Measurements from ENCODE around the gene C11orf98. TPM values are rescaled to one million over a fixed set of nuclear protein-coding genes. Genes with fewer than 3 reads are reported as not detected.

The C11orf98 gene
- total RNA-seq, 1 experiment from 2014 or later: 115 TPM

DNA sequence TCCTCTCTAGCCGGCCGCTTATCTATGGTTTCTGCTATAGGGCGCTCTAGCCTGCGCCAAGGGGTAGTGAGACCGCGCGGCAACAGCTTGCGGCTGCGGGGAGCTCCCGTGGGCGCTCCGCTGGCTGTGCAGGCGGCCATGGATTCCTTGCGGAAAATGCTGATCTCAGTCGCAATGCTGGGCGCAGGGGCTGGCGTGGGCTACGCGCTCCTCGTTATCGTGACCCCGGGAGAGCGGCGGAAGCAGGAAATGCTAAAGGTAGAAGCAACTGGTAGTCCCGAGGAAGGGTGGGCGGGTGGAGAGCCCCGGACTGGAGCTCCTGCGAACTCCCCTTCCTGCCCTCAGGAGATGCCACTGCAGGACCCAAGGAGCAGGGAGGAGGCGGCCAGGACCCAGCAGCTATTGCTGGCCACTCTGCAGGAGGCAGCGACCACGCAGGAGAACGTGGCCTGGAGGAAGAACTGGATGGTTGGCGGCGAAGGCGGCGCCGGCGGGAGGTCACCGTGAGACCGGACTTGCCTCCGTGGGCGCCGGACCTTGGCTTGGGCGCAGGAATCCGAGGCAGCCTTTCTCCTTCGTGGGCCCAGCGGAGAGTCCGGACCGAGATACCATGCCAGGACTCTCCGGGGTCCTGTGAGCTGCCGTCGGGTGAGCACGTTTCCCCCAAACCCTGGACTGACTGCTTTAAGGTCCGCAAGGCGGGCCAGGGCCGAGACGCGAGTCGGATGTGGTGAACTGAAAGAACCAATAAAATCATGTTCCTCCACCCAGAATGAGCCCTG, 6.8 kb upstream of the C11orf98 start, which contains the start of the genes LBHD1 and UQCC3:
LBHD1 (minus strand) TSS at position 660 of the 782 bp plus-strand sequence. CDS start 2,236 bp downstream, outside the sequence.
UQCC3 (plus strand) TSS at position 66 of the 782 bp plus-strand sequence; CDS start at position 139, 73 bp downstream.
- Histone ChIP-seq H3K36me3 (ENCODE audit: control insufficient read depth, insufficient read depth, low read length) (peaks cover 1% of the 10 kb centered on the region), H3K4me3 (ENCODE audit: low read depth, low read length) (peak within 1 kb of the TSS; percentile 90), H3K27me3 (replicated peaks; ENCODE audit: control insufficient read depth, insufficient read depth, low read length) (no peaks in the 10 kb centered on the region), H3K4me1 (peaks cover 27% of the 10 kb centered on the region), H3K9me3 (no peaks in the 10 kb centered on the region)
- Mint-ChIP-seq H3K27me3 (ENCODE audit: insufficient read depth, unreplicated experiment) (no peaks in the 10 kb centered on the region), H3K27ac (ENCODE audit: unreplicated experiment) (peak within 1 kb of the TSS; percentile 99), H3K4me3 (ENCODE audit: unreplicated experiment) (peak within 1 kb of the TSS; percentile 98), H3K36me3 (ENCODE audit: insufficient read depth, unreplicated experiment) (peaks cover 77% of the 10 kb centered on the region), H3K9me3 (ENCODE audit: unreplicated experiment) (no peaks in the 10 kb centered on the region), H3K4me1 (ENCODE audit: low read depth, unreplicated experiment) (peaks cover 15% of the 10 kb centered on the region)
- intact Hi-C loops (cut with micrococcal nuclease; ENCODE audit: unreplicated experiment): loop anchor here (1.0 to 10.0 kb wide), 2 partner anchors 8 to 277 kb away; partner anchors contain the start of gene UBXN1
- BruUV-seq (replicated peaks): TSS peak; percentile 37
- peak; percentile 87 to 91 for DNase-seq
- ChIA-PET CTCF (interaction anchor here (0.6 to 1.3 kb wide), 9 partner anchors 16 to 346 kb away, joined by 3 to 10 read pairs (median 3); partner anchors contain the start of genes B3GAT3, LRRN4CL and TUT1), POLR2A (interaction anchor here (0.6 to 2.3 kb wide), 23 partner anchors 9 to 261 kb away, joined by 3 to 23 read pairs (median 6); partner anchors contain the start of genes B3GAT3, EEF1G, GANAB and HNRNPUL2)
- no peak for TF ChIP-seq CTCF (IDR thresholded peaks at IDR 0.05; ENCODE audit: insufficient read depth in 1 of 2, low read depth in 1 of 2, low read length in 1 of 2, severe bottlenecking in 1 of 2, unreplicated experiment in 1 of 2)

DNA sequence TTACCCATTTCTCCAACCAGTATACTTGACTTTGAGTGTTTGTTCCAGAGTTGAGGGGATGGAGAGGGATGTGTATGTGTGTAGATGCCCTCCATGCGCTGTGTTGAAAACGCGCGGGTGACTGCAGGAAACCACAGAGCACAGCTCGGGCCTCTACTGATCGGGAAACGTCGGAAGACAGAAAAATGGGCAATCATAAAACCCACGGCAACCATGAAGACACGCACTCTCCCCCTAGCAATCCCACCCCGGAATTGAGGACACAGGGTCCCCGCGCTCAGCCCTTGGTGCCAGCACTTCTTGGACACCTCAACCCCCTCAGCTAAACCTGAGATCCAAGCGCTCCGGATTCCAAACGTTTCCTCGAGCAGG, 6.2 kb upstream of the C11orf98 start:
- no peaks in the 10 kb centered on the region for H3K9me3 Mint-ChIP-seq (ENCODE audit: unreplicated experiment)
- H3K36me3 Mint-ChIP-seq (ENCODE audit: insufficient read depth, unreplicated experiment): peaks cover 80% of the 10 kb centered on the region
- ChIA-PET POLR2A (interaction anchor here (0.6 to 2.3 kb wide), 17 partner anchors 10 to 179 kb away, joined by 3 to 23 read pairs (median 6); partner anchors contain the start of genes B3GAT3, EEF1G, GANAB and HNRNPUL2), CTCF (interaction anchor here (0.6 to 1.3 kb wide), 8 partner anchors 16 to 346 kb away, joined by 3 to 10 read pairs (median 4); partner anchors contain the start of genes B3GAT3, LRRN4CL and TUT1)
- Histone ChIP-seq H3K27me3 (replicated peaks; ENCODE audit: control insufficient read depth, insufficient read depth, low read length) (no peaks in the 10 kb centered on the region), H3K4me1 (peaks cover 32% of the 10 kb centered on the region), H3K36me3 (ENCODE audit: control insufficient read depth, insufficient read depth, low read length) (peaks cover 7% of the 10 kb centered on the region), H3K4me3 (ENCODE audit: low read depth, low read length) (peak overlapping the region; percentile 90), H3K9me3 (no peaks in the 10 kb centered on the region)
- DNase-seq: no peak
- H3K27ac Mint-ChIP-seq (ENCODE audit: unreplicated experiment): peak overlapping the region; percentile 99
- H3K27me3 Mint-ChIP-seq (ENCODE audit: insufficient read depth, unreplicated experiment): no peaks in the 10 kb centered on the region
- peaks cover 14% of the 10 kb centered on the region for H3K4me1 Mint-ChIP-seq (ENCODE audit: low read depth, unreplicated experiment)
- TF ChIP-seq CTCF (IDR thresholded peaks at IDR 0.05; ENCODE audit: insufficient read depth in 1 of 2, low read depth in 1 of 2, low read length in 1 of 2, severe bottlenecking in 1 of 2, unreplicated experiment in 1 of 2): no peak
- no TSS peak for BruUV-seq (replicated peaks)
- peak overlapping the region; percentile 98 for H3K4me3 Mint-ChIP-seq (ENCODE audit: unreplicated experiment)
- intact Hi-C loops (cut with micrococcal nuclease; ENCODE audit: unreplicated experiment): loop anchor here (1.0 to 10.0 kb wide), 2 partner anchors 8 to 276 kb away; partner anchors contain the start of gene UBXN1

DNA sequence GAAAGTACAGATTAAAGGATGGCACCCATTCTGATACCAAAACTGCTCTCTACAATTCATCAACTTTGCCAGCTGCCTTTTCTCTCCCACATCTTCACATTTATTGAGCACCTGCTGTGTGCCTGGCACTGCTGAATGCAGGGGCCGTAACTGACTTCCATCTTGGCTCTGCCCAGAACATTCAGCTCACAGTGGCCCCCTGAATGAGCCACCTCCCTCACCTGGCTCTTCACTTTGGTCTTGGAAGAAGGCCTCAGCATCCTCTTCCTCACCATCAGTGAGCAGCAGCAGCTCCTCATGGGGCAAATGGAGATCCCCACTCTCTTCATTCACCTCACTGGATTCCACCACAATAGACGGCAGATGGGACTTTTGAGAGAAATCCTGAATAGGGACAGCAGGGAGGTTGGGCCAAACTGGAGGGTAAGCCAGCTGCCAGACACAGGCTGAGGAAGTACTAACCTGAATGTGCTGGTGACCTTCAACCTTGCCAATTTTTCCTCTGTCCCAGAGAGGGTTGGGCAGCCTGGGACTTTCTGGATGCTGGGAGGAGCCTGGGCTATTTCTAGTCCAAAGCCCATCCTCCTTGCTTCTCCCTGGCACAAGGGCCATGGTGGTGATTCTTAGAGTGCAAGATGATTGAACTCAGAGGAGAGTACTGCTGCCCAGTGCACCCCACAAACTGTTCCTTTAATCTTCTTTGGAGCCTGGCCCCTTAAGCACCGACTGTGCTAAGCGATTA, 4.6 kb upstream of the C11orf98 start:
- Mint-ChIP-seq H3K27ac (ENCODE audit: unreplicated experiment) (peak overlapping the region; percentile 5), H3K4me3 (ENCODE audit: unreplicated experiment) (no peak overlapping the region), H3K9me3 (ENCODE audit: unreplicated experiment) (no peaks in the 10 kb centered on the region), H3K27me3 (ENCODE audit: insufficient read depth, unreplicated experiment) (no peaks in the 10 kb centered on the region), H3K4me1 (ENCODE audit: low read depth, unreplicated experiment) (peaks cover 14% of the 10 kb centered on the region), H3K36me3 (ENCODE audit: insufficient read depth, unreplicated experiment) (peaks cover 84% of the 10 kb centered on the region)
- DNase-seq: no peak
- TF ChIP-seq CTCF (IDR thresholded peaks at IDR 0.05; ENCODE audit: insufficient read depth in 1 of 2, low read depth in 1 of 2, low read length in 1 of 2, severe bottlenecking in 1 of 2, unreplicated experiment in 1 of 2): no peak
- POLR2A ChIA-PET: no interaction called here
- BruUV-seq (replicated peaks): no TSS peak
- no peak overlapping the region for H3K4me3 ChIP-seq (ENCODE audit: low read depth, low read length)
- peaks cover 7% of the 10 kb centered on the region for H3K36me3 ChIP-seq (ENCODE audit: control insufficient read depth, insufficient read depth, low read length)
- H3K9me3 ChIP-seq: no peaks in the 10 kb centered on the region
- CTCF ChIA-PET: interaction anchor here (0.6 kb wide), 1 partner anchor 14 kb away, joined by 4 read pairs; no protein-coding TSS in a partner anchor
- peaks cover 32% of the 10 kb centered on the region for H3K4me1 ChIP-seq
- no peaks in the 10 kb centered on the region for H3K27me3 ChIP-seq (replicated peaks; ENCODE audit: control insufficient read depth, insufficient read depth, low read length)
- intact Hi-C loops (cut with micrococcal nuclease; ENCODE audit: unreplicated experiment): loop anchor here (10.0 kb wide), 1 partner anchor 275 kb away; no protein-coding TSS in a partner anchor

Measured in Caco-2 (cell line).